IPS-NIHi7 (cell line): ENCODE results near the gene OXT.
A peak's percentile ranks its signal among the peaks of the same experiment; 100 is the strongest.

Experiments
- DNase-seq: peaks from one replicate; pipeline ENCODE4 v3.0.0; 2012; ENCODE audit warnings: mixed read lengths; ENCODE audit errors: extremely low spot score

The OXT gene

GRCh38 chr20:3109350-3110302 is 38.2 kb downstream of the OXT start:
- DNase-seq: no peak

DNA sequence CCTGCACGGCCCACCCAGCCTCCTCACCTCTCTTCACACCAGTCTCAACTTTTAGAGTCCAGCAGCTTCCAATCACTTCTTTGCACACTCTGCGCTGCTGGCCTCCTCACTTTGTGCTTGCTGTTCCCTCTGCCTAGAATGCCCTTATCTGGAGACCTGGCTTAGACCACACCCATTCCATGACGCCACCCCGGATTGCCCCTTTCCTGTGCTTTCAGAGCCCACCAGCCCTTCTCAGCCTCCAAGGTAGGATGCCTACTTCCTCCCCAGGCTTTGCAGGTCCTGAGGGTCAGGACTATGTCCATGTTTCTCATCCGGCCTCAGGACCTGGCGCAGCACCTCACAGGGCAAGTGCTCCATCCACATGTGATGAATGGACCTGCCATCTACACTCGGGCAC is 40.1 kb downstream of the OXT start:
- no peak for DNase-seq

DNA sequence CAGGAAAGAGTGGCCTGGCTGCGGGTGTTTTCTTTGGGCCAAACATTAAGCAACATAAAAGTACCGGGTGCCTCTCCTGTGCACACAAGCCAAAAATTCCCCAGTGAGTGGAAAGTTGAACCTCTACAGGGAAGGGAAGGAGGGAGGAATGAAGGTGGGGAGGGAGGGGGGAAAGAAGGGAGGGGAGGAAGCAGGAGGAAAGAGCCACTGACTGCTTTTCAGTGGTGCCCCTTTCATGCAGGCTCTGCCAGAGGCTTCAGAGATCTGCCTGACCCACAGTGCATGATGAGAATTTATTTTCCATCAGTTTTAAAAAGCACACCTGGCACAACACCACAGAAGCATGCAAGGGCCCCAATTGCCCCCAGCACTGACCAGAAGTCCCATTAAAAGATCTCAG is 40.6 kb downstream of the OXT start:
- no peak for DNase-seq

DNA sequence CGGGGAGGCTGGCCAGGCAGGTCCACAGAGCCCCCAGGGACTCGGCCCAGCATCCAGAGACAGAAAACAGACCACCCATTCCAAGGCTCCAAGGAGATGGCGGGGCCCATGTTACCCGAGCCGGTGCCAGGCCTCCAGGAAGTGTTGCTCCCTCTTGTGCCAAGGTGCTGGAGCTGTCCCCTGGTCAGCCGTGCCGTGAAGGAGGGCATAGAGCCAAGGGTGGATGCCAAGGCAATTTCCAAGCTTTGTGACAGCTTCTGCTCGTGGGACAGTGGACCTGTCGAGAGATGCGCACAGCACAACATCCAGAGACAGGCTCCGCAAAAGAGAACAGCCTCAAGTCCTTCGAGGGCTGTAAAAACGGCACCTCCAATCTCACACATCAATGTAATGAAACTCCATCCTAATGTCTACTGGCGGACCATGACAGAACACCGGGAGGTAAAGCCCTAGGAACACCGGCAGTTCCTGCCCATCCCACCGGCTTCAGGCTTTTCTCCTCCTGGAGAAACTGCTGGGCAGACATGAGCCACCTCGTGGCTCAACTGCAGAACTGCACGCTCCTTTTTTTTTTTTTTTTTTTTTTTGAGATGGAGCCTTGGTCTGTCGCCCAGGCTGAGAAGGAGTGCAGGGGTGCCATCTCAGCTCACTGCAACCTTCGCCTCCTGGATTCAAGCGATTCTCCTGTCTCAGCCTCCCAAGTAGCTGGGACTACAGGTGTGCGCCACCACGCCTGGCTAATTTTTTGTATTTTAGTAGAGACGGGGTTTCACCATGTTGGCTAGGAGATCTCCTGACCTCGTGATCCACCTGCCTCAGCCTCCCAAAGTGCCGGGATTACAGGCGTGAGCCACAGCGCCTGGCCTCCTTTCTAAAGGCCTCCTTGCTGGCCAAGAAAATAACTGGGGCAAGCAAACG is 44.0 kb downstream of the OXT start:
- DNase-seq: peak; percentile 96

- no peak for DNase-seq
These were observed 44.9 kb downstream of the OXT start for GRCh38 chr20:3116341-3116740.

- peak; percentile 52 for DNase-seq
These were observed 46.5 kb downstream of the OXT start for GRCh38 chr20:3117839-3118379.

DNA sequence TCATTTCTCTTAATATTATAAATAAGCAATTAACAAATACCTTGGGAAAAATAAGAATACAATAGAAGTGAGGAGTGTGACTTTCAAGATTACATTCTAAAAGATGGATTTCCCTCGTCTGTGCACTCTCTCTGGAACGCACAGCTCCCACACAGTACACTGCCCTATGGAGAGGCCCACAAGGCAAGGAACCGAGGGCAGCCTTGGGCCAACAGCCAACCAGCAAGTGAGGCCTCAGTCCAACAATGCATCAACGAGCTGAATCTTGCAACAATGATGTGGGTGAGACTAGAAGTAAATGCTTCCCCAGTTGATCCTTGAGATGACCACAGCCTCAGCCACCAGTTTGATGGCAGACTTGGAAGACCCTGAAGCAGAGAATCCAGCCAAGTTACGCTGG is 47.6 kb downstream of the OXT start:
- DNase-seq: no peak

DNA sequence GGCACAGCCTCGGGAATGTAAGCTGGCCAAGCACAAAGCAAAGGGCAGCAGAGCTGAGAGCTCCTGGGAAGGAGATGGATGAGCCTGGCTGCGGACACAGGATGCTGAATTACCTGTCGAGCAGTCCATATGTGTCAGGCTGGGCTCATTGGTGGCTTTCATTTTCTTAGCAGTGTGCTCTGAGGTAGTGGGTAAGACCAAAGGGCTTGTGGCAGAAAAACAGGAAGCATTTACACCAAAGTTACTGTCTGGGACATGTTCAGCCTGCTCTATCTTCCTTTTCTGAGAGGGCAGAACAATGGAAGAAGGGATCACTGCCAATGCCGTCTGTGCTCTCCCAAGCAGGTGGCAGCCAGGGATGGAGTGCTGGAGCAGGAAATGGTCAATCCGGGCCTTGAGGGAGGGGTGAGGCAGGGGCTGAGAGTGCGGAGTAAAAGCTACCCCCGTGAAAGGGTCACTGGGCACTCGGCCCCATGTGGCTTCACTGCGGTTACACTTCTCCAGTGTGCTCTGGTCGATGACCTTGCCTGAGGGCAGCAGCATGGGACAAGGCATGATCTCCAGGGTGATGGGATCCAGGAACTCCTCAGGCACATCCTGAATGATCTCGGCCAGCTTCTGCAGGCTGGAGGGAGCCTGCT is 50.0 kb downstream of the OXT start:
- no peak for DNase-seq
